ENCODE data around the gene HNRNPC. TPM values are rescaled to one million over a fixed set of nuclear protein-coding genes. Genes with fewer than 3 reads are reported as not detected.

HNRNPC gene
- total RNA-seq, 1 experiment from 2014 or later = 1,144 TPM

GRCh38 chr14:21192875-21193535 lies 76.2 kb downstream of the HNRNPC start:
- Histone ChIP-seq H3K79me2 (ENCODE audit: low read length) (no peaks in the 10 kb centered on the region), H3K9ac (ENCODE audit: low read length) (no peak overlapping the region), H3K4me3 (ENCODE audit: low read length) (no peak overlapping the region), H3K27ac (ENCODE audit: low read length) (no peak overlapping the region), H3K9me3 (ENCODE audit: low read length) (no peaks in the 10 kb centered on the region), H2AFZ (ENCODE audit: low read length) (no peak overlapping the region), H3K9me2 (replicated peaks; ENCODE audit: insufficient read depth, low read length) (no peaks in the 10 kb centered on the region), H3K4me1 (ENCODE audit: low read length) (peaks cover 18% of the 10 kb centered on the region), H3K36me3 (ENCODE audit: insufficient read depth, low read length) (no peaks in the 10 kb centered on the region), H3K4me2 (ENCODE audit: low read depth, low read length, poor library complexity, severe bottlenecking) (no peak overlapping the region), H3K27me3 (ENCODE audit: low read length) (no peaks in the 10 kb centered on the region), H4K20me1 (ENCODE audit: insufficient read depth, low read depth, low read length) (no peaks in the 10 kb centered on the region)
- no peak for DNase-seq

GRCh38 chr14:21192447-21192822 lies 76.8 kb downstream of the HNRNPC start:
- H3K4me1 ChIP-seq (ENCODE audit: low read length) = peaks cover 18% of the 10 kb centered on the region
- H4K20me1 ChIP-seq (ENCODE audit: insufficient read depth, low read depth, low read length) = no peaks in the 10 kb centered on the region
- DNase-seq = no peak
- peak overlapping the region; percentile 87 for H2AFZ ChIP-seq (ENCODE audit: low read length)
- no peak overlapping the region for H3K27ac ChIP-seq (ENCODE audit: low read length)
- peak overlapping the region; percentile 53; the same call in 1 of the 2 replicates for H3K4me3 ChIP-seq (ENCODE audit: low read length)
- no peaks in the 10 kb centered on the region for H3K36me3 ChIP-seq (ENCODE audit: insufficient read depth, low read length)
- no peaks in the 10 kb centered on the region for H3K79me2 ChIP-seq (ENCODE audit: low read length)
- no peaks in the 10 kb centered on the region for H3K27me3 ChIP-seq (ENCODE audit: low read length)
- H3K9me2 ChIP-seq (replicated peaks; ENCODE audit: insufficient read depth, low read length) = no peaks in the 10 kb centered on the region
- peak overlapping the region; percentile 48 for H3K9ac ChIP-seq (ENCODE audit: low read length)
- H3K4me2 ChIP-seq (ENCODE audit: low read depth, low read length, poor library complexity, severe bottlenecking) = peak overlapping the region; percentile 69
- no peaks in the 10 kb centered on the region for H3K9me3 ChIP-seq (ENCODE audit: low read length)

- Histone ChIP-seq H3K9ac (ENCODE audit: low read length) (peak overlapping the region; percentile 48), H3K9me3 (ENCODE audit: low read length) (no peaks in the 10 kb centered on the region), H3K4me3 (ENCODE audit: low read length) (peak overlapping the region; percentile 53; the same call in 1 of the 2 replicates), H2AFZ (ENCODE audit: low read length) (peak overlapping the region; percentile 87), H3K79me2 (ENCODE audit: low read length) (no peaks in the 10 kb centered on the region), H3K9me2 (replicated peaks; ENCODE audit: insufficient read depth, low read length) (no peaks in the 10 kb centered on the region), H3K4me2 (ENCODE audit: low read depth, low read length, poor library complexity, severe bottlenecking) (peak overlapping the region; percentile 69), H3K27ac (ENCODE audit: low read length) (no peak overlapping the region), H3K4me1 (ENCODE audit: low read length) (peaks cover 18% of the 10 kb centered on the region), H4K20me1 (ENCODE audit: insufficient read depth, low read depth, low read length) (no peaks in the 10 kb centered on the region), H3K27me3 (ENCODE audit: low read length) (no peaks in the 10 kb centered on the region), H3K36me3 (ENCODE audit: insufficient read depth, low read length) (no peaks in the 10 kb centered on the region)
- DNase-seq = peak; percentile 94
Observed at GRCh38 chr14:21191809-21192446, 77.3 kb downstream of the HNRNPC start.

- no peaks in the 10 kb centered on the region for H3K36me3 ChIP-seq (ENCODE audit: insufficient read depth, low read length)
- H3K4me3 ChIP-seq (ENCODE audit: low read length) = peak overlapping the region; percentile 53; the same call in 1 of the 2 replicates
- H2AFZ ChIP-seq (ENCODE audit: low read length) = peak overlapping the region; percentile 87; the same call in 1 of the 2 replicates
- H3K4me2 ChIP-seq (ENCODE audit: low read depth, low read length, poor library complexity, severe bottlenecking) = peak overlapping the region; percentile 69
- no peak overlapping the region for H3K27ac ChIP-seq (ENCODE audit: low read length)
- H3K79me2 ChIP-seq (ENCODE audit: low read length) = no peaks in the 10 kb centered on the region
- no peaks in the 10 kb centered on the region for H4K20me1 ChIP-seq (ENCODE audit: insufficient read depth, low read depth, low read length)
- H3K4me1 ChIP-seq (ENCODE audit: low read length) = peaks cover 18% of the 10 kb centered on the region
- no peaks in the 10 kb centered on the region for H3K27me3 ChIP-seq (ENCODE audit: low read length)
- DNase-seq = no peak
- no peaks in the 10 kb centered on the region for H3K9me3 ChIP-seq (ENCODE audit: low read length)
- no peaks in the 10 kb centered on the region for H3K9me2 ChIP-seq (replicated peaks; ENCODE audit: insufficient read depth, low read length)
- H3K9ac ChIP-seq (ENCODE audit: low read length) = no peak overlapping the region
Observed at GRCh38 chr14:21191261-21191808, 77.9 kb downstream of the HNRNPC start.

- no peaks in the 10 kb centered on the region for H3K79me2 ChIP-seq (ENCODE audit: low read length)
- no peaks in the 10 kb centered on the region for H3K27me3 ChIP-seq (ENCODE audit: low read length)
- no peaks in the 10 kb centered on the region for H3K4me1 ChIP-seq (ENCODE audit: low read length)
- no peak overlapping the region for H3K4me3 ChIP-seq (ENCODE audit: low read length)
- no peaks in the 10 kb centered on the region for H4K20me1 ChIP-seq (ENCODE audit: insufficient read depth, low read depth, low read length)
- H3K9me3 ChIP-seq (ENCODE audit: low read length) = no peaks in the 10 kb centered on the region
- H2AFZ ChIP-seq (ENCODE audit: low read length) = no peak overlapping the region
- no peaks in the 10 kb centered on the region for H3K9me2 ChIP-seq (replicated peaks; ENCODE audit: insufficient read depth, low read length)
- H3K9ac ChIP-seq (ENCODE audit: low read length) = no peak overlapping the region
- DNase-seq = no peak
- no peaks in the 10 kb centered on the region for H3K36me3 ChIP-seq (ENCODE audit: insufficient read depth, low read length)
- H3K27ac ChIP-seq (ENCODE audit: low read length) = no peak overlapping the region
- no peak overlapping the region for H3K4me2 ChIP-seq (ENCODE audit: low read depth, low read length, poor library complexity, severe bottlenecking)
Observed at GRCh38 chr14:21185491-21185890, 83.8 kb downstream of the HNRNPC start.

- no peak overlapping the region for H3K27ac ChIP-seq (ENCODE audit: low read length)
- no peaks in the 10 kb centered on the region for H3K27me3 ChIP-seq (ENCODE audit: low read length)
- no peaks in the 10 kb centered on the region for H4K20me1 ChIP-seq (ENCODE audit: insufficient read depth, low read depth, low read length)
- no peaks in the 10 kb centered on the region for H3K36me3 ChIP-seq (ENCODE audit: insufficient read depth, low read length)
- H3K9me2 ChIP-seq (replicated peaks; ENCODE audit: insufficient read depth, low read length) = no peaks in the 10 kb centered on the region
- no peak for DNase-seq
- H3K9me3 ChIP-seq (ENCODE audit: low read length) = no peaks in the 10 kb centered on the region
- H3K4me3 ChIP-seq (ENCODE audit: low read length) = no peak overlapping the region
- no peak overlapping the region for H3K9ac ChIP-seq (ENCODE audit: low read length)
- H3K79me2 ChIP-seq (ENCODE audit: low read length) = no peaks in the 10 kb centered on the region
- no peak overlapping the region for H2AFZ ChIP-seq (ENCODE audit: low read length)
- no peaks in the 10 kb centered on the region for H3K4me1 ChIP-seq (ENCODE audit: low read length)
- H3K4me2 ChIP-seq (ENCODE audit: low read depth, low read length, poor library complexity, severe bottlenecking) = no peak overlapping the region
Observed at GRCh38 chr14:21184254-21184653, 85.0 kb downstream of the HNRNPC start.

GRCh38 chr14:21182166-21182565 lies 87.1 kb downstream of the HNRNPC start:
- Histone ChIP-seq H3K4me3 (ENCODE audit: low read length) (no peak overlapping the region), H3K9ac (ENCODE audit: low read length) (no peak overlapping the region), H3K4me1 (ENCODE audit: low read length) (no peaks in the 10 kb centered on the region), H3K4me2 (ENCODE audit: low read depth, low read length, poor library complexity, severe bottlenecking) (no peak overlapping the region), H2AFZ (ENCODE audit: low read length) (no peak overlapping the region), H3K27ac (ENCODE audit: low read length) (no peak overlapping the region), H3K9me2 (replicated peaks; ENCODE audit: insufficient read depth, low read length) (no peaks in the 10 kb centered on the region), H3K79me2 (ENCODE audit: low read length) (no peaks in the 10 kb centered on the region), H3K27me3 (ENCODE audit: low read length) (no peaks in the 10 kb centered on the region), H4K20me1 (ENCODE audit: insufficient read depth, low read depth, low read length) (no peaks in the 10 kb centered on the region), H3K9me3 (ENCODE audit: low read length) (no peaks in the 10 kb centered on the region), H3K36me3 (ENCODE audit: insufficient read depth, low read length) (no peaks in the 10 kb centered on the region)
- DNase-seq = no peak

GRCh38 chr14:21171128-21171527 lies 98.1 kb downstream of the HNRNPC start:
- Histone ChIP-seq H3K27ac (ENCODE audit: low read length) (no peak overlapping the region), H3K27me3 (ENCODE audit: low read length) (peaks cover 8% of the 10 kb centered on the region; the same call in 1 of the 2 replicates), H3K9me3 (ENCODE audit: low read length) (peaks cover 6% of the 10 kb centered on the region; the same call in 1 of the 2 replicates), H3K4me2 (ENCODE audit: low read depth, low read length, poor library complexity, severe bottlenecking) (no peak overlapping the region), H3K9ac (ENCODE audit: low read length) (no peak overlapping the region), H3K36me3 (ENCODE audit: insufficient read depth, low read length) (no peaks in the 10 kb centered on the region), H3K79me2 (ENCODE audit: low read length) (no peaks in the 10 kb centered on the region), H3K4me3 (ENCODE audit: low read length) (no peak overlapping the region), H4K20me1 (ENCODE audit: insufficient read depth, low read depth, low read length) (no peaks in the 10 kb centered on the region), H3K4me1 (ENCODE audit: low read length) (no peaks in the 10 kb centered on the region), H3K9me2 (replicated peaks; ENCODE audit: insufficient read depth, low read length) (no peaks in the 10 kb centered on the region), H2AFZ (ENCODE audit: low read length) (no peak overlapping the region)
- DNase-seq = no peak

Measured in Karpas-422 (cell line).